ENCODE data around the gene KLHDC10.

The KLHDC10 gene

GRCh38 chr7:130069978-130070860, at the start of gene KLHDC10:
TSS of gene KLHDC10 (plus strand) at chr7:130070534. CDS start at chr7:130070644, 110 bp downstream.
- peak within 1 kb of the TSS; percentile 90 for H3K4me3 ChIP-seq (ENCODE audit: low read depth, low read length)
- in situ Hi-C loops (cut with HindIII; ENCODE audit: low sequenced_read_pairs), result no loop called here
- DNase-seq (ENCODE audit: low read depth, low spot score), result peak; percentile 99
- TF ChIP-seq CTCF (IDR thresholded peaks at IDR 0.05; ENCODE audit: low read depth, low read length), result no peak

GRCh38 chr7:130021105-130021834, 49.1 kb upstream of the KLHDC10 start:
- no peak for TF ChIP-seq CTCF (IDR thresholded peaks at IDR 0.05; ENCODE audit: low read depth, low read length)
- DNase-seq (ENCODE audit: low read depth, low spot score), result no peak
- H3K4me3 ChIP-seq (ENCODE audit: low read depth, low read length), result no peak overlapping the region
- in situ Hi-C loops (cut with HindIII; ENCODE audit: low sequenced_read_pairs), result no loop called here

GRCh38 chr7:130022115-130022514, 48.2 kb upstream of the KLHDC10 start:
- DNase-seq (ENCODE audit: low read depth, low spot score), result no peak
- in situ Hi-C loops (cut with HindIII; ENCODE audit: low sequenced_read_pairs), result no loop called here
- no peak overlapping the region for H3K4me3 ChIP-seq (ENCODE audit: low read depth, low read length)
- no peak for TF ChIP-seq CTCF (IDR thresholded peaks at IDR 0.05; ENCODE audit: low read depth, low read length)

GRCh38 chr7:130022623-130023175, 47.6 kb upstream of the KLHDC10 start:
- in situ Hi-C loops (cut with HindIII; ENCODE audit: low sequenced_read_pairs), result no loop called here
- TF ChIP-seq CTCF (IDR thresholded peaks at IDR 0.05; ENCODE audit: low read depth, low read length), result no peak
- no peak overlapping the region for H3K4me3 ChIP-seq (ENCODE audit: low read depth, low read length)
- DNase-seq (ENCODE audit: low read depth, low spot score), result no peak

- no peak for TF ChIP-seq CTCF (IDR thresholded peaks at IDR 0.05; ENCODE audit: low read depth, low read length)
- no peak overlapping the region for H3K4me3 ChIP-seq (ENCODE audit: low read depth, low read length)
- in situ Hi-C loops (cut with HindIII; ENCODE audit: low sequenced_read_pairs), result no loop called here
- DNase-seq (ENCODE audit: low read depth, low spot score), result no peak
Measured at GRCh38 chr7:130024390-130024789, 45.9 kb upstream of the KLHDC10 start.

- TF ChIP-seq CTCF (IDR thresholded peaks at IDR 0.05; ENCODE audit: low read depth, low read length), result no peak
- in situ Hi-C loops (cut with HindIII; ENCODE audit: low sequenced_read_pairs), result no loop called here
- H3K4me3 ChIP-seq (ENCODE audit: low read depth, low read length), result no peak overlapping the region
- no peak for DNase-seq (ENCODE audit: low read depth, low spot score)
Measured at GRCh38 chr7:130032698-130033097, 37.6 kb upstream of the KLHDC10 start.

Data from astrocyte of the spinal cord (primary cell).